HG02970 (cell line): Measurements from ENCODE around the gene CLEC16A.

Source experiments
- ATAC-seq: cut with Tn5 transposase; IDR thresholded peaks from one replicate; pipeline ENCODE4 v1.9.1; 2021; ENCODE audit warnings: mild to moderate bottlenecking, moderate library complexity, moderate number of reproducible peaks; ENCODE audit not compliant: unreplicated experiment, low FRiP score

CLEC16A gene

DNA sequence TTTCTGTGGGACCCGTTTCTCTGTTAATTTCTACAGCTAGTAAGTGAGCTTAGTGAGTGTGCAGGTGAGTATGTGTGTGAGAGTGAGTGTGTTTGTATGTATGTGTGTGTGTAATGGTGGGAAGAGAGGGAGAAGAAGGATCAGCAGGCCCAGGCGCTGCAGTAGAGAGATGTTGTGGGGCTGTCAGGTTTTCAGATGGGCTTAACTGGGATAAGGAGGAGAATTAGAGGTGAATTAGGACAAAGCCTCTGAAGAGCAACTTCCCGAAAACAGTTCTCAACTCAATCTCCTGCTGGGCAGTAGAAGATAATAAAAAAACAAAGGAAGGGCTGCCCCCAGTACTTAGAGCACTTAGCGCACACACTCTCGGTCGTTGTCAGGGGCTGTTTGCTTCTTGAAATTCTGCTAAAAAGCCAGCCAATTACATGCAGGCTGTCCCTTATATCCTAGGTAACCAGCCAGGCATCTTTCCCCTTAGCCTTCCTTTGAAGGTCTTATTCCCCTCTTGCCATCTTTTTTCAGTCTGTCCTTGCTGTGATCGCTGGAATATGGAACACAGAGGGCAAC, 63.4 kb downstream of the CLEC16A start:
- no peak for ATAC-seq

- ATAC-seq, result no peak
Observed at GRCh38 chr16:11009027-11009755, 64.8 kb downstream of the CLEC16A start.

DNA sequence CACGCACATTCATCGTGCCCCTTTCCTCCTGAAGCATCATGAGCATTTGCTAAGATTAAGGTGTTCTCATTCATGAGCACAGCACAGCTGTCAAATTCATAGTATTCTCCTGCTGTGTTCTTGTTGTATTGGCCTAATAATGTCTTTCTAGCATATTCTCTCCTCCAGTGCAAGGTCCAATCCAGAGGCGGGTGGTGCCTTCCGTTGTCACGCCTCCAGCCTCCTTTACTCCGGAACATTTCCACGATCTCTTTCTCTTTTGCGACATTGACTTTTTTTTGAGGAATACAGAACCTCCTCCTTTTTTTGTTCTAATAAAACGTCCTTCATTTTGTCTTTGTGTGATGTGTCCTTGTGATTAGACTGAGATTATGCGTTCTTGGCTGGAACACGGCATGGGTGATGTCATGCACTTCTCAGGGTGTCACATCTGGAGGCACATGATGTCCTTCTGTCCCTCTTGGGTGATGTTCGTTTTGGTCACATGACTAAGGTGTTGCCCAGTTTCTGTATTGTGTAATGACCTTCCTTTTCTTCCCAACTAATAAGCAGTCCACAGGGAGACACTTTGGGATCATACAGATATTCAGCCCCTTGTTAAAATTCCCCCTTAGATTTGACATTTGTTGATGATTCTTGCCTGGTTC, 66.3 kb downstream of the CLEC16A start:
- ATAC-seq, result no peak

DNA sequence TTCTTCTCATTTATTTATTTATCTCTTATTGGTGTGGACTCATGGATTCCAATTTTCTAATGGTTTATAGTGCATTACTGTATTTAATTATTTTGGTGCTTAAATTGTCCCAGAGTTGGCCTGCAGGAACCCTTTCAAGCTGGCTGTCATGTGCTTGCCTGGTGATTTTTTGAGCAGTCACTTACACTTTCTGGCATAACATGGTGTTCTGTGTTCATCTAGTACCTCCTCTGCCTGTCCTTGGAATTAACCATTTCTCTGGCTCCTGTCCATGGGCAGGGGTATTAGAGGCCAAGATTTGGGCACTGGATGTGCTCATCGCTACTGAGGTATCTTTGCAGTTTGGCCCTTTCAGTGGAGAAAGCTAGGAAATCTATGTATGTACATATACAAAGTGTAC, 67.0 kb downstream of the CLEC16A start:
- ATAC-seq, result no peak

DNA sequence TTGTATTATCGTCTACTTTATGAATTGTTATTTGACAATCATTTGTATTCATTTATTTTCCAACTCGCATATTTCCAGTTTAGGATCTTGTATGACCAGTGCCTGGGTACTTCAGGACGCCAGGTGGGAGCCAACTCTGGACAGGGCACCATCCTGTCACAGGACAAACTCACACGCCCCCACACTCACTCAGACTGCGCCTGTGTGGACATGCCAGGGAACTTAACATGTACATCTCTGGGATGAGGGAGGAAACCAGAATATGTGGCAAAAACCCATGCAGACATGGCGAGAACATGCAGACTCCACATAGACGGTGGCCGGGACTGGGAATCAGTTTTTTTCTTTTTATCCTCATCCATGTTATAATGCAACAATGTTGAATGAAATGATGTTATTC, 68.5 kb downstream of the CLEC16A start:
- ATAC-seq, result no peak

GRCh38 chr16:11014136-11014535, 69.8 kb downstream of the CLEC16A start:
- no peak for ATAC-seq

DNA sequence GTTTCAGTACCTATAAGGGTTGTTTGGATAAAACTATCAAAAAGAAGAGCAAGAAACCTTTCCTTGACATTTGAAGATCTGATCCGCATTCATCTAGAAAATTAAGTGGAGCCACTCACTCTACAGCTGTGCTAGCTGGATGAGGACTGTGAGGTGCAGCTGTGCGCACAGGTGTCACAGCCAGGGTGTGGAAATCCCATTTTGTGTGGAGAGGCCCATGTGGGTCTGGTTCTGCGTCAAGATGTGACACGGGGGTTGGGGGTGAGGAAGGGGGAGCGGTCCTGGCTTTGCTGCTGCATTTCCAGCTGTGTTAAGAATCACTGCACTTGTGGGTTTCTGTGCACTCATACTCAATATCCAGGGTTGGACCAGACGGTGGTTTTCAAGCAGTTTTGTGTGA, 70.7 kb downstream of the CLEC16A start:
- no peak for ATAC-seq

- no peak for ATAC-seq
Observed at GRCh38 chr16:11015607-11016006, 71.2 kb downstream of the CLEC16A start.

DNA sequence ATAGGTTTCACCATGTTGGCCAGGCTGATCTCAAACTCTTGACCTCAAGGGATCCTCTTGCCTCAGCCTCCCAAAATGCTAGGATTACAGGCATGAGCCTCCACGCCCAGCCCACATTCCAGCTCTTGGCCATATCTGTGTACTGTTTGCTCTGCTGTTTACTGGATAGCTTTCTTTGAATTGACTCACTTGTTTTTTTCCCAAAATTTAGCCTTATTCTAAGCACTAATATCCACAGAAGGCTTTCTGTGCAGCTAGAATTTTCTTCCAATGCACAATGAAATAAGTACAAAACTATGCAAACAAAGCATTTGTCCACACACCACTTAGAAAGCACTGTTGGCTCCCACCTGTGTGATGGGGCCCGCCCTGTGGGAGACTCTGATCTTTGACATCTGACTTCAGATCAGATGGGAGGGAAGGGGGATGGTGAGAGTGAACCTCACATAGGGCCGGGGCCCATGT, 72.2 kb downstream of the CLEC16A start:
- no peak for ATAC-seq

- no peak for ATAC-seq
Observed at GRCh38 chr16:11016993-11017392, 72.6 kb downstream of the CLEC16A start.

DNA sequence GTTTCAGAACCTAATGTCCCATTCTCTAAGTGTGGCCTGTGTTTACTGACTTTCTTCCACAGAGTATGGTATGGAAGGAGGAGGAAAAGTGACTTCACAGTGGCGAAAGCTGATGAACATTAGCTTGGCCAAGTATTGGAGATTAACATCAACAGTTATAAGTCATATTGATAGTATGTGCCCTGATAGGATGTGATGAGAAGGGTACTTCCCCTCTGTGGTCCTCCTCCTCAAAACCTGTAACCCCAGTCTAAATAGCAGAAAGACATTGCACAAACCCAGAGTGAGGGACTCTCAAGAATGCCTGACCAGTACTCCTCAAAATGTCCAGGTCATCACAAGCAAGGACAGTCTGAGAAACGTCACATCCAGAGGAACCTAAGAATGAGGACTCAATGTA, 73.1 kb downstream of the CLEC16A start:
- ATAC-seq, result no peak

DNA sequence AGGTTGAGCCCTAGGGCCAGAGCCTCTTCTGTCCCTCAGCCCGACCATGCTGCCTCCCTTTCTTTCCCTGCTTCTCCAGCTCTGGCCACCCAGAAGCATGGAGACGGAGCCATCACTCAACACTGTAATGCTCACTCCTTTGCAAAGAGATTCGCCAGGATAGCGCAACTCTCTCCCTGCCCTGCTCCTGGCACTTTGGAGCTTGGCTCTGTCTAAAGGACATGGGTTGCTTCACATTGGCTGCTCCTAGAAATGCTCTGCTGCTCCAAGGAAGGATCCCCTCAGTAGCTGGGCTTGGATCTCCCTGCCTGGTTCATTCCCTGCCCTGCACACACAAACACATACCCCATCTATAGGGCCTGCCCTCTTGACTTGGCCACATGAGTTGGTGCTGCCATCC, 76.0 kb downstream of the CLEC16A start:
- no peak for ATAC-seq

DNA sequence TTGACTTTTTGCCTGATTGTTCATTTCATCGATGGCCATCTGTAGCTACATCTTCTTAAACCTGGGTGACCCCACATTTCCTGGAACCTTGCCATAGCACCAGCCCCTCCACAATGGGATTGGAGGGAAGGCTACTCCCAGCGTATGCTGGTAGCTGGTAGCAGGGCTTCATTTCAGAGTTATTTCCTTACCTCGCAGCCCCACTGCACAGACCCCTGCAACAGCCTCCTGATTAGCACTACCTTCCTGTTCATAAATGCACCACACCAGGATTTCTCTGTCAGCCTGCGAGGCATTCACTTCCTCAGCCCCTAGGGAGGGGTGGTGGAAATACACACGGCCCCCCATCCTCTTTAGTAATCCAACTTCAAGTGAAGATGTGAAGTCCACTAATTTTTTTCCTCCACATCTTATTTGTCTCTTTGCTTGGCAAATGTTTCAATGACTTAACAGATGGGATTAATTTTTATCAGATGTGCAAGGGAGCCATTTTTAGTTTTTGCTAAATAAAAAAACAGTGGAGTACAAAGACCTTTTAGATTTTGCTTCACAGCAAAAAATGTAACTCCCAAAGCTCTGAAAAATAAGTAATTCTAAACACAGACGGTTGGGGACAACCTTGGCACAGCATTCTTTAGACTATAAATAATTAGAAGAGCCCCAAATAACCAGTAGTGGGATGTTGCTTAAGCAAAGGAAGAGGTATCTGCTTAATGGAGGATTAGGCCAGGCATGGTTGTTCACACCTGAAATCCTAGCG, 76.6 kb downstream of the CLEC16A start:
- no peak for ATAC-seq

DNA sequence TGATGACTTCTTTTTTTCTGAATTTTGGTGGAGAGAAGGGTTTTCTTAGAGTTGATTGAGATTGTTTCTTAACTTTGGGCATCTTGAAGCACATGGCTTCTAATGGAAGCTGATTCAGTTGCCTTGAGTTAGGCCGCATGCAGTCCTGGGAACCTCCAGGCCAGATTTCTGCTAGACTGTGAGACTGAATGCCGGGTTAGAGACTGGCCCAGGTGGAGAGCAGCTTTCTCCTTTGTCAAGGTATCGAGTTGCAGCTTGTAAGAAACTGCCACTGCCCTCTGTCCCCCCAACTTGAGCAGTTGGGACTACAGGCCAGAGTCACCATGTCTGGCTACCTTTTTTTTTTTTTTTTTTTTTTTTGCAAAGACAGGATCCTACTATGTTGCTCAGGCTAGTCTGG, 77.6 kb downstream of the CLEC16A start:
- ATAC-seq, result no peak

DNA sequence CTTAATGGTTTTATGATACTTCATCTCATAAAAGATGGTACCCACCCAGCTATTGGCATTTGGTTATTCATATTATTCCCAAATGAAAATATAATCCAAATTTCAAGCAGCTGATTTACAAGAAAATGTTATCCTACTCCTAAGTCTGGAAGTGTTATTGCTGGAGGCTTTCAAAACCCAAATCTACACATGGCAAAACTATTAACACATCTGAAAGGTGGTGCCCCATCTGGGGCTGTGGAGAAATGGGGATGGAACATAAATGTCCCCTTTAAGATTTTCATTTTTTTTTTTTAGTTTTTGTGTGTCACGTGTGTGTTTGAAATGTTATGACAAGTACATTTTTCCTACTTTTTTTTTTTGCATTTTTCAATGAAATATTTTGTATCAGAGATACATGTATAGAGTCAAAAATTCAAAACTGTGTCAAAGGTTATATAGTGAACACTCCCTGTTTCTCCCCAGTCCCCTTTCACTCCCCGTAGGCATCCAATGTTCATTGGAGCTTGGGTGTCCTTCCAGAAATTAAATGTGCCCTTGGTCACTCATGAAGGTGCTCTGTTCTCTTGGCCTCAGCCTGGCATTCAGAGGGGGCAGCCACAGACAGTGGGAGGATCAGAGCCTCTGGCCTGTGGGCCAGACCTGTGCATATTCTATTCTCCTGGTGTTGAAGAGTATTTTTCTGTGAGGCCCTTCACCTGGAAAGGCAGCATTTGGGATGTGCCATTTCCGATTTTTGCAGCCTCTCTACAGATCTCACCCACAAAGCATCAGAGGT, 79.1 kb downstream of the CLEC16A start:
- ATAC-seq, result no peak

- no peak for ATAC-seq
Observed at GRCh38 chr16:11024333-11025053, 80.1 kb downstream of the CLEC16A start.

GRCh38 chr16:11025120-11025531, 80.8 kb downstream of the CLEC16A start:
- no peak for ATAC-seq

DNA sequence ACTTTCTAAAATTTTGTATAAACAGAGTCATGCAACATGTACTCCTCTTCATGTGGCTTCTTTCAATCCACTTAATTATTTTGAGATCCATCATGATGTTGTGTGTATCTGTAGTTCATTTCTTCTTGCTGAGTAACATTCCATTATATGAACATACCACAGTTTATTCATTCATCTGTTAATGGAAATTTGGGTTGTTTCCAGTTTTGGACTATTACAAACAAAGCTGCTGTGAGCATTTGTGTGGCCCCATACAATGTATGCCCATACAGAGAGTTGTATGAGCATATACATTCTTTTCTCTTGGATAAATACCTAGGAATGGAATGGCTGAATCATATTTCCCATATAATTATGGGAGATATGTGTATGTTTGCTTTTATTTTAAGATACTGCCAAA, 85.6 kb downstream of the CLEC16A start:
- no peak for ATAC-seq

GRCh38 chr16:11030990-11031510, 86.7 kb downstream of the CLEC16A start:
- ATAC-seq, result no peak
